ENCODE results near the gene CCDC187.
"Not testable (repeated sequence)": the region's sequence is repeated elsewhere in the genome, so short reads cannot be mapped to it uniquely, and the experiment has no call there.

CCDC187 gene

GRCh38 chr9:136324501-136325300, 20.8 kb upstream of the CCDC187 start:
- no peak overlapping the region for H2AFZ ChIP-seq (ENCODE audit: low read depth)
- no peak overlapping the region for H3K9ac ChIP-seq
- no peaks in the 10 kb centered on the region for H3K79me2 ChIP-seq (ENCODE audit: insufficient read depth, low read depth)
- H3K4me1 ChIP-seq (ENCODE audit: low read depth, poor library complexity, severe bottlenecking) = no peaks in the 10 kb centered on the region
- H3K27ac ChIP-seq = no peak overlapping the region
- no peak for TF ChIP-seq CTCF (conservative IDR thresholded peaks at IDR 0.05; ENCODE audit: low read depth, low read length)
- no peak overlapping the region for H3K4me3 ChIP-seq (IDR thresholded peaks at IDR 0.05; ENCODE audit: insufficient read depth, low read depth, low read length)
- no peaks in the 10 kb centered on the region for H4K20me1 ChIP-seq (ENCODE audit: insufficient read depth)
- no peaks in the 10 kb centered on the region for H3K36me3 ChIP-seq (ENCODE audit: insufficient read depth)
- H3K4me2 ChIP-seq = no peak overlapping the region
- peaks cover 89% of the 10 kb centered on the region for H3K27me3 ChIP-seq (ENCODE audit: insufficient read depth, low read depth)

- no peaks in the 10 kb centered on the region for H3K36me3 ChIP-seq (ENCODE audit: insufficient read depth)
- H3K4me1 ChIP-seq (ENCODE audit: low read depth, poor library complexity, severe bottlenecking) = no peaks in the 10 kb centered on the region
- no peak overlapping the region for H3K4me3 ChIP-seq (IDR thresholded peaks at IDR 0.05; ENCODE audit: insufficient read depth, low read depth, low read length)
- peaks cover 87% of the 10 kb centered on the region for H3K27me3 ChIP-seq (ENCODE audit: insufficient read depth, low read depth)
- no peak for TF ChIP-seq CTCF (conservative IDR thresholded peaks at IDR 0.05; ENCODE audit: low read depth, low read length)
- H3K4me2 ChIP-seq = no peak overlapping the region
- H3K27ac ChIP-seq = no peak overlapping the region
- no peak overlapping the region for H2AFZ ChIP-seq (ENCODE audit: low read depth)
- no peaks in the 10 kb centered on the region for H3K79me2 ChIP-seq (ENCODE audit: insufficient read depth, low read depth)
- no peak overlapping the region for H3K9ac ChIP-seq
- H4K20me1 ChIP-seq (ENCODE audit: insufficient read depth) = no peaks in the 10 kb centered on the region
Observed at GRCh38 chr9:136323371-136323789, 19.5 kb upstream of the CCDC187 start.

- H3K4me1 ChIP-seq (ENCODE audit: low read depth, poor library complexity, severe bottlenecking) = no peaks in the 10 kb centered on the region
- H4K20me1 ChIP-seq (ENCODE audit: insufficient read depth) = no peaks in the 10 kb centered on the region
- H3K36me3 ChIP-seq (ENCODE audit: insufficient read depth) = no peaks in the 10 kb centered on the region
- H3K4me2 ChIP-seq = no peak overlapping the region
- no peak overlapping the region for H3K9ac ChIP-seq
- H3K79me2 ChIP-seq (ENCODE audit: insufficient read depth, low read depth) = no peaks in the 10 kb centered on the region
- no peak overlapping the region for H3K27ac ChIP-seq
- peaks cover 87% of the 10 kb centered on the region for H3K27me3 ChIP-seq (ENCODE audit: insufficient read depth, low read depth)
- H2AFZ ChIP-seq (ENCODE audit: low read depth) = no peak overlapping the region
- no peak overlapping the region for H3K4me3 ChIP-seq (IDR thresholded peaks at IDR 0.05; ENCODE audit: insufficient read depth, low read depth, low read length)
- no peak for TF ChIP-seq CTCF (conservative IDR thresholded peaks at IDR 0.05; ENCODE audit: low read depth, low read length)
Observed at GRCh38 chr9:136322756-136323330, 18.9 kb upstream of the CCDC187 start.

GRCh38 chr9:136321561-136321960, 17.7 kb upstream of the CCDC187 start:
- H3K36me3 ChIP-seq (ENCODE audit: insufficient read depth) = no peaks in the 10 kb centered on the region
- no peaks in the 10 kb centered on the region for H4K20me1 ChIP-seq (ENCODE audit: insufficient read depth)
- peaks cover 96% of the 10 kb centered on the region for H3K27me3 ChIP-seq (ENCODE audit: insufficient read depth, low read depth)
- no peak overlapping the region for H3K9ac ChIP-seq
- H2AFZ ChIP-seq (ENCODE audit: low read depth) = no peak overlapping the region
- H3K4me2 ChIP-seq = no peak overlapping the region
- TF ChIP-seq CTCF (conservative IDR thresholded peaks at IDR 0.05; ENCODE audit: low read depth, low read length) = no peak
- H3K27ac ChIP-seq = no peak overlapping the region
- H3K4me3 ChIP-seq (IDR thresholded peaks at IDR 0.05; ENCODE audit: insufficient read depth, low read depth, low read length) = no peak overlapping the region
- H3K4me1 ChIP-seq (ENCODE audit: low read depth, poor library complexity, severe bottlenecking) = no peaks in the 10 kb centered on the region
- no peaks in the 10 kb centered on the region for H3K79me2 ChIP-seq (ENCODE audit: insufficient read depth, low read depth)

DNA sequence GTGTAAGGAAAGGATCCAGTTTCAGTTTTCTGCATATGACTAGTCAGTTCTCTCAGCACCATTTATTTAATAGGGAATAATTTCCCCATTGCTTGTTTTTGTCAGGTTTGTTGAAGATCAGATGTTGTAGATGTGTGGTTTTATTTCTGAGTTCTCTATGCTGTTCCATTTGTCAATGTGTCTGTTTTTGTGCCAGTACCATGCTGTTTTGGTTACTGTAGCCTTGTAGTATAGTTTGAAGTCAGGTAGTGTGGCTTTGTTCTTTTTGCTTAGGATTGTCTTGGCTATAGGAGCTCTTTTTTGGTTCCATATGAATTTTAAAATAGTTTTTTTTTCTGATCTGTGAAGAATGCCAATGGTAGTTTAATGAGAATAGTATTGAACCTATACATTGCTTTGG, 17.1 kb upstream of the CCDC187 start:
- not testable (repeated sequence) for H2AFZ ChIP-seq (ENCODE audit: low read depth); H3K4me1 ChIP-seq (ENCODE audit: low read depth, poor library complexity, severe bottlenecking); H3K36me3 ChIP-seq (ENCODE audit: insufficient read depth); H3K27ac ChIP-seq; H3K9ac ChIP-seq; H3K79me2 ChIP-seq (ENCODE audit: insufficient read depth, low read depth); H3K4me2 ChIP-seq; H3K4me3 ChIP-seq (IDR thresholded peaks at IDR 0.05; ENCODE audit: insufficient read depth, low read depth, low read length); H4K20me1 ChIP-seq (ENCODE audit: insufficient read depth)
- peaks cover 96% of the 10 kb centered on the region for H3K27me3 ChIP-seq (ENCODE audit: insufficient read depth, low read depth)

DNA sequence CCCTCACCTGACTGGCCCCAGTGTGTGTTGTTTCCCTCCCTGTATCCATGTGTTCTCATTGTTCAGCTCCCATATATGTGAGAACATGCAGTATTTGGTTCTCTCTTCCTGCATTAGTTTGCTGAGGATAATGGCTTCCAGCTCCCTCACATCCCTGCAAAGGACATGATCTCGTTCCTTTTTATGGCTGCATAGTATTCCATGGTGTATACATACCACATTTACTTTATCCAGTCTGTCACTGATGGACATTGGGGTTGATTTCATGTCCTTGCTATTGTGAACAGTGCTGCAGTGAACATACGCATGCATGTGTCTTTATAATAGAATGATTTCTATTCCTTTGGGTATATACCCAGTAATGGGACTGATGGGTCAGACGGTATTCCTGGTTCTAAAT, 16.1 kb upstream of the CCDC187 start:
- H3K27me3 ChIP-seq (ENCODE audit: insufficient read depth, low read depth) = peaks cover 97% of the 10 kb centered on the region
- H3K4me3 ChIP-seq (IDR thresholded peaks at IDR 0.05; ENCODE audit: insufficient read depth, low read depth, low read length); H3K4me1 ChIP-seq (ENCODE audit: low read depth, poor library complexity, severe bottlenecking); H4K20me1 ChIP-seq (ENCODE audit: insufficient read depth); H3K9ac ChIP-seq; H3K27ac ChIP-seq; H2AFZ ChIP-seq (ENCODE audit: low read depth); H3K36me3 ChIP-seq (ENCODE audit: insufficient read depth); H3K79me2 ChIP-seq (ENCODE audit: insufficient read depth, low read depth); H3K4me2 ChIP-seq: not testable (repeated sequence)

DNA sequence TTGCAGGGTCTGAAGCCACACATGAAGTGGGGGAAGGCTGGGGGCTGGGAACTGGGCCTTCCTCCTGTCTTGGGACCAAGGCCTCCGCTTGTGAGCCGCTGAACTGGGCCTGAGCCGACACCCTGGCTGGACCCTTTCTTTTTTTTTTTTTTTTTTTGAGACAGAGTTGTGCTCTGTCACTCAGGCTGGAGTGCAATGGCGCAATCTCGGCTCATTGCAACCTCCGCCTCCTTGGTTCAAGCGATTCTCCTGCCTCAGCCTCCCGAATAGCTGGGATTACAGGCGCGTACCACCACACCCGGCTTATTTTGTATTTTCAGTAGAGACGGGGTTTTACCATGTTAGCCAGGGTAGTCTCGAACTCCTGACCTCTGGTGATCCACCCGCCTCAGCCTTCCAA, 15.3 kb upstream of the CCDC187 start:
- H3K27ac ChIP-seq = not testable (repeated sequence)

More for the DNA sequence above, 15.3 kb upstream of the CCDC187 start:
- not testable (repeated sequence) for H4K20me1 ChIP-seq (ENCODE audit: insufficient read depth); H3K79me2 ChIP-seq (ENCODE audit: insufficient read depth, low read depth); H3K36me3 ChIP-seq (ENCODE audit: insufficient read depth); H3K4me2 ChIP-seq; H3K4me1 ChIP-seq (ENCODE audit: low read depth, poor library complexity, severe bottlenecking); H3K4me3 ChIP-seq (IDR thresholded peaks at IDR 0.05; ENCODE audit: insufficient read depth, low read depth, low read length); H2AFZ ChIP-seq (ENCODE audit: low read depth); H3K9ac ChIP-seq
- peaks cover 97% of the 10 kb centered on the region for H3K27me3 ChIP-seq (ENCODE audit: insufficient read depth, low read depth)
